ENCODE data around the gene CASP3.

Gene CASP3

GRCh38 chr4:184647266-184648053 lies 1.8 kb downstream of the CASP3 start:
- peaks cover 28 to 41% of the 10 kb centered on the region in 2 donors for H3K4me1 ChIP-seq (ENCODE audit: control insufficient read depth in 1 of 2, insufficient read depth in 2 of 2, low read length in 2 of 2)
- H3K36me3 ChIP-seq (ENCODE audit: control insufficient read depth in 1 of 2, insufficient read depth in 2 of 2, low read length in 2 of 2): no peaks in the 10 kb centered on the region
- H3K27ac ChIP-seq (ENCODE audit: low read length): peak overlapping the region; percentile 73
- no peaks in the 10 kb centered on the region for H3K9me3 ChIP-seq (ENCODE audit: control insufficient read depth in 1 of 2, low read length in 2 of 2)
- no peaks in the 10 kb centered on the region for H3K27me3 ChIP-seq (ENCODE audit: low read depth, low read length)
- H3K4me3 ChIP-seq (ENCODE audit: low read depth in 1 of 2, low read length in 2 of 2): peak overlapping the region; percentile 87 to 91

- no peaks in the 10 kb centered on the region for H3K27me3 ChIP-seq (ENCODE audit: low read depth, low read length)
- peak overlapping the region; percentile 46 for H3K27ac ChIP-seq (ENCODE audit: low read length)
- H3K4me3 ChIP-seq (ENCODE audit: low read depth in 1 of 2, low read length in 2 of 2): peak overlapping the region in 1 of 2 donors; percentile 34
- no peaks in the 10 kb centered on the region for H3K36me3 ChIP-seq (ENCODE audit: control insufficient read depth in 1 of 2, insufficient read depth in 2 of 2, low read length in 2 of 2)
- no peaks in the 10 kb centered on the region for H3K9me3 ChIP-seq (ENCODE audit: control insufficient read depth in 1 of 2, low read length in 2 of 2)
- peaks cover 28 to 41% of the 10 kb centered on the region in 2 donors for H3K4me1 ChIP-seq (ENCODE audit: control insufficient read depth in 1 of 2, insufficient read depth in 2 of 2, low read length in 2 of 2)
Observed at GRCh38 chr4:184645904-184646610, 3.2 kb downstream of the CASP3 start.

GRCh38 chr4:184644553-184645307 lies 4.5 kb downstream of the CASP3 start:
- H3K36me3 ChIP-seq (ENCODE audit: control insufficient read depth in 1 of 2, insufficient read depth in 2 of 2, low read length in 2 of 2): no peaks in the 10 kb centered on the region
- no peaks in the 10 kb centered on the region for H3K9me3 ChIP-seq (ENCODE audit: control insufficient read depth in 1 of 2, low read length in 2 of 2)
- no peak overlapping the region for H3K4me3 ChIP-seq (ENCODE audit: low read depth in 1 of 2, low read length in 2 of 2)
- no peaks in the 10 kb centered on the region for H3K27me3 ChIP-seq (ENCODE audit: low read depth, low read length)
- peaks cover 28 to 37% of the 10 kb centered on the region in 2 donors for H3K4me1 ChIP-seq (ENCODE audit: control insufficient read depth in 1 of 2, insufficient read depth in 2 of 2, low read length in 2 of 2)
- H3K27ac ChIP-seq (ENCODE audit: low read length): no peak overlapping the region

- no peaks in the 10 kb centered on the region for H3K27me3 ChIP-seq (ENCODE audit: low read depth, low read length)
- H3K4me1 ChIP-seq (ENCODE audit: control insufficient read depth in 1 of 2, insufficient read depth in 2 of 2, low read length in 2 of 2): peaks cover 28 to 37% of the 10 kb centered on the region in 2 donors
- H3K4me3 ChIP-seq (ENCODE audit: low read depth in 1 of 2, low read length in 2 of 2): no peak overlapping the region
- H3K9me3 ChIP-seq (ENCODE audit: control insufficient read depth in 1 of 2, low read length in 2 of 2): no peaks in the 10 kb centered on the region
- H3K27ac ChIP-seq (ENCODE audit: low read length): no peak overlapping the region
- H3K36me3 ChIP-seq (ENCODE audit: control insufficient read depth in 1 of 2, insufficient read depth in 2 of 2, low read length in 2 of 2): no peaks in the 10 kb centered on the region
Observed at GRCh38 chr4:184643731-184644130, 5.5 kb downstream of the CASP3 start.

- H3K27ac ChIP-seq (ENCODE audit: low read length): no peak overlapping the region
- no peaks in the 10 kb centered on the region for H3K27me3 ChIP-seq (ENCODE audit: low read depth, low read length)
- H3K36me3 ChIP-seq (ENCODE audit: control insufficient read depth in 1 of 2, insufficient read depth in 2 of 2, low read length in 2 of 2): peaks cover 10 to 18% of the 10 kb centered on the region in 2 donors
- peaks cover 12 to 16% of the 10 kb centered on the region in 2 donors for H3K4me1 ChIP-seq (ENCODE audit: control insufficient read depth in 1 of 2, insufficient read depth in 2 of 2, low read length in 2 of 2)
- no peaks in the 10 kb centered on the region for H3K9me3 ChIP-seq (ENCODE audit: control insufficient read depth in 1 of 2, low read length in 2 of 2)
- H3K4me3 ChIP-seq (ENCODE audit: low read depth in 1 of 2, low read length in 2 of 2): no peak overlapping the region
Observed at GRCh38 chr4:184641451-184641850, 7.8 kb downstream of the CASP3 start.

DNA sequence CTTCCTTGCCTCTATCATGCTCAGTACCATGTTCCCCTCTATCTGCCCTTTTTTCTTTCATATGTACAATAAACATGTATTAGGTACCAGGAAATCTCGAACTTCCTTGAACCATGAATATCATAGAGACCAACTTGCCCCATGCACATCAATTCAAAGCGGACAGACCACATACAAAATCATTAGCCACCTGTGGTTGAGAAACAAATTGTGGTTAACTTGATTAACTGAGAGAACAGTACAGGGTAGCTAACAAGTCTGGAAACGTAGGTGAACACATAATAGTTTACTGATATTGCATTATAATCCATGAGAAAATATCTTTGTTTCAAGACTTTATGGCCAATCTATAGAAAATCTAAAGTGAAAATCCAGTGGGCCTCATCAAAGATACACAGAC lies 8.2 kb downstream of the CASP3 start:
- H3K4me3 ChIP-seq (ENCODE audit: low read depth in 1 of 2, low read length in 2 of 2): no peak overlapping the region

GRCh38 chr4:184636897-184637296 lies 12.3 kb downstream of the CASP3 start:
- Histone ChIP-seq H3K4me3 (ENCODE audit: low read depth in 1 of 2, low read length in 2 of 2) (no peak overlapping the region), H3K4me1 (ENCODE audit: control insufficient read depth in 1 of 2, insufficient read depth in 2 of 2, low read length in 2 of 2) (no peaks in the 10 kb centered on the region), H3K9me3 (ENCODE audit: control insufficient read depth in 1 of 2, low read length in 2 of 2) (no peaks in the 10 kb centered on the region), H3K36me3 (ENCODE audit: control insufficient read depth in 1 of 2, insufficient read depth in 2 of 2, low read length in 2 of 2) (peaks cover 21 to 24% of the 10 kb centered on the region in 2 donors), H3K27ac (ENCODE audit: low read length) (no peak overlapping the region), H3K27me3 (ENCODE audit: low read depth, low read length) (no peaks in the 10 kb centered on the region)

More for the DNA sequence above, 8.2 kb downstream of the CASP3 start:
- Histone ChIP-seq H3K36me3 (ENCODE audit: control insufficient read depth in 1 of 2, insufficient read depth in 2 of 2, low read length in 2 of 2) (peaks cover 10 to 18% of the 10 kb centered on the region in 2 donors), H3K27me3 (ENCODE audit: low read depth, low read length) (no peaks in the 10 kb centered on the region), H3K9me3 (ENCODE audit: control insufficient read depth in 1 of 2, low read length in 2 of 2) (no peaks in the 10 kb centered on the region), H3K4me1 (ENCODE audit: control insufficient read depth in 1 of 2, insufficient read depth in 2 of 2, low read length in 2 of 2) (peaks cover 8 to 12% of the 10 kb centered on the region in 2 donors), H3K27ac (ENCODE audit: low read length) (no peak overlapping the region)

DNA sequence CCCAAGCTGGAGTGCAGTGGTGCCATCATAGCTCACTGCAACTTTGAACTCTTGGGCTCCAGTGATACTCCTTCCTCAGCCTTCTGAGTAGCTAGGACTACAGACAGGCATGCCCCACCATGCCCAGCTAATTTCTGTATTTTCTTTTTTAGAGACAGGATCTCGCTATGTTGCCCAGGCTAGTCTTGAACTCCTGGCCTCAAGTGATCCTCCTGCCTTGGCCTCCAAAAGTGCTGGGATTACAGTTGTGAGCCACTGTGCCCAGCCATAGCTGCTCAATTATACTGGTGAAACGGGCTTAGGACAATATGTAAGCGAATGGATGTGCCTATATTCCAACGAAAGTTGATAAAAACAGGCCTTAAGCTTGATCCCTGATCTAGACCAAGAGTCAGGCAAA lies 13.1 kb downstream of the CASP3 start:
- Histone ChIP-seq H3K9me3 (ENCODE audit: control insufficient read depth in 1 of 2, low read length in 2 of 2) (no peaks in the 10 kb centered on the region), H3K4me1 (ENCODE audit: control insufficient read depth in 1 of 2, insufficient read depth in 2 of 2, low read length in 2 of 2) (no peaks in the 10 kb centered on the region), H3K4me3 (ENCODE audit: low read depth in 1 of 2, low read length in 2 of 2) (no peak overlapping the region), H3K27ac (ENCODE audit: low read length) (no peak overlapping the region), H3K27me3 (ENCODE audit: low read depth, low read length) (no peaks in the 10 kb centered on the region), H3K36me3 (ENCODE audit: control insufficient read depth in 1 of 2, insufficient read depth in 2 of 2, low read length in 2 of 2) (peaks cover 24 to 28% of the 10 kb centered on the region in 2 donors)

- Histone ChIP-seq H3K36me3 (ENCODE audit: control insufficient read depth in 1 of 2, insufficient read depth in 2 of 2, low read length in 2 of 2) (peaks cover 29 to 31% of the 10 kb centered on the region in 2 donors), H3K4me1 (ENCODE audit: control insufficient read depth in 1 of 2, insufficient read depth in 2 of 2, low read length in 2 of 2) (no peaks in the 10 kb centered on the region), H3K9me3 (ENCODE audit: control insufficient read depth in 1 of 2, low read length in 2 of 2) (no peaks in the 10 kb centered on the region), H3K27me3 (ENCODE audit: low read depth, low read length) (no peaks in the 10 kb centered on the region), H3K4me3 (ENCODE audit: low read depth in 1 of 2, low read length in 2 of 2) (no peak overlapping the region), H3K27ac (ENCODE audit: low read length) (no peak overlapping the region)
Observed at GRCh38 chr4:184635381-184635780, 13.9 kb downstream of the CASP3 start.

DNA sequence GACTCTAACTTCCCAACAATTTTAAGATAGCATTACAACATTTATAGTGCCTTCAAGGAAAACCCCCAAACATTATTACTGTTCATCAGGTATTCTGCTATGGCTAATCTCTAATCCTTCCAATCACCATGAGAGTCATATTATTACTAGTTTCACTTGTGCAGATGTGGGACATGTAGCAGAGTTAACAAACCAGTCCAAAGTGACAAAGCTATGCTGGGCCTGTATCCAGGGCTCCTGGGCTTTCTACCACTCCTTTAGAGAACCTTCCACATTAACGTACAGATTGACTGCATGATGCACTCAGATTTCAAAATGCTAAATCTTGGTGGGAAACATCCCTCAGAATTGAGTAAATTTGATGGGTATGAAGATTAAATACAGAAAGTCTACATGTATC lies 16.4 kb downstream of the CASP3 start:
- Histone ChIP-seq H3K4me3 (ENCODE audit: low read depth in 1 of 2, low read length in 2 of 2) (no peak overlapping the region), H3K9me3 (ENCODE audit: control insufficient read depth in 1 of 2, low read length in 2 of 2) (no peaks in the 10 kb centered on the region), H3K4me1 (ENCODE audit: control insufficient read depth in 1 of 2, insufficient read depth in 2 of 2, low read length in 2 of 2) (no peaks in the 10 kb centered on the region), H3K27me3 (ENCODE audit: low read depth, low read length) (no peaks in the 10 kb centered on the region), H3K27ac (ENCODE audit: low read length) (no peak overlapping the region), H3K36me3 (ENCODE audit: control insufficient read depth in 1 of 2, insufficient read depth in 2 of 2, low read length in 2 of 2) (peaks cover 45 to 47% of the 10 kb centered on the region in 2 donors)

- Histone ChIP-seq H3K4me1 (ENCODE audit: control insufficient read depth in 1 of 2, insufficient read depth in 2 of 2, low read length in 2 of 2) (no peaks in the 10 kb centered on the region), H3K9me3 (ENCODE audit: control insufficient read depth in 1 of 2, low read length in 2 of 2) (no peaks in the 10 kb centered on the region), H3K4me3 (ENCODE audit: low read depth in 1 of 2, low read length in 2 of 2) (no peak overlapping the region), H3K27me3 (ENCODE audit: low read depth, low read length) (no peaks in the 10 kb centered on the region), H3K36me3 (ENCODE audit: control insufficient read depth in 1 of 2, insufficient read depth in 2 of 2, low read length in 2 of 2) (peaks cover 36 to 45% of the 10 kb centered on the region in 2 donors), H3K27ac (ENCODE audit: low read length) (no peak overlapping the region)
Observed at GRCh38 chr4:184628103-184628502, 21.1 kb downstream of the CASP3 start.

Data from muscle layer of duodenum (tissue), 2 donors.